T-cell (primary cell): ENCODE results near the gene SPATA9. TPM values are rescaled to one million over a fixed set of nuclear protein-coding genes. Genes with fewer than 3 reads are reported as not detected.
"Not testable (repeated sequence)": the region's sequence is repeated elsewhere in the genome, so short reads cannot be mapped to it uniquely, and the experiment has no call there.

Source experiments
- ATAC-seq, 4 experiments: fragments of 200-7000 bp in 3 of 4; fragments of 150-1000 bp in 1 of 4; cut with Tn5 transposase; replicated peaks in 1 of 4; 1 replicate in 3 of 4; 2 replicates in 1 of 4; pipeline ENCODE4 v1.10.0; 2021; ENCODE audit warnings: moderate library complexity in 3 of 4, mild to moderate bottlenecking in 2 of 4, moderate number of reproducible peaks in 1 of 4
- CTCF ChIA-PET, 2 donors: fragments of 300-600 bp; sonication (Branson Sonifier 250); formaldehyde crosslinking; loops; one replicate each; lab custom pipeline; 2022; ENCODE audit warnings: antibody characterized with exemption in 2 of 2; lab: Charles Lee
- POLR2A ChIA-PET, 2 donors: fragments of 300-600 bp; sonication (Branson Sonifier 250); formaldehyde crosslinking; loops; one replicate each; lab custom pipeline; 2022; ENCODE audit warnings: antibody characterized with exemption in 2 of 2; lab: Charles Lee
- DNase-seq, 35 experiments: peaks; one replicate each; pipeline versions ENCODE4 v3.0.0 to v3.0.0-alpha.2; 2013 to 2023
- H3K27ac ChIP-seq: one replicate; pipeline ENCODE4 v1.5.1; 2013; ENCODE audit warnings: low read length
- H3K27me3 ChIP-seq, 2 experiments: replicated peaks in 1 of 2; 1 replicate in 1 of 2; 2 replicates in 1 of 2; pipeline versions ENCODE4 v1.6.1 to v1.7.0; 2013; ENCODE audit warnings: low read length in 1 of 2, mixed read lengths in 1 of 2; ENCODE audit not compliant: control insufficient read depth in 2 of 2, insufficient read depth in 2 of 2; ENCODE audit errors: extremely low read depth in 1 of 2
- H3K36me3 ChIP-seq, 2 donors: 1 replicate in 1 of 2; 2 replicates in 1 of 2; pipeline versions ENCODE4 v1.6.1 to v1.7.0; 2013; ENCODE audit warnings: low read length in 1 of 2; ENCODE audit not compliant: control insufficient read depth in 2 of 2, insufficient read depth in 1 of 2; ENCODE audit errors: extremely low read depth in 1 of 2
- H3K4me1 ChIP-seq, 2 experiments: 1 replicate in 1 of 2; 2 replicates in 1 of 2; pipeline versions ENCODE4 v1.6.1 to v1.7.0; 2013; ENCODE audit warnings: low read length in 2 of 2, mixed read lengths in 1 of 2; ENCODE audit not compliant: insufficient read depth in 2 of 2, control insufficient read depth in 1 of 2; ENCODE audit errors: extremely low read depth in 1 of 2
- H3K4me3 ChIP-seq, 2 donors: 1 replicate in 1 of 2; 2 replicates in 1 of 2; pipeline versions ENCODE4 v1.5.1 to v1.7.0; 2013; ENCODE audit warnings: mild to moderate bottlenecking in 2 of 2, low read length in 1 of 2, moderate library complexity in 1 of 2; ENCODE audit not compliant: control insufficient read depth in 1 of 2; ENCODE audit errors: extremely low read depth in 1 of 2
- H3K9me3 ChIP-seq: 2 replicates; pipeline ENCODE4 v1.7.0; 2013
- H3K27ac Mint-ChIP-seq, 2 donors: one replicate each; pipeline ENCODE4 v1.8.0; 2020 to 2021; ENCODE audit warnings: mild to moderate bottlenecking in 2 of 2, mixed read lengths in 2 of 2
- H3K27me3 Mint-ChIP-seq, 2 donors: one replicate each; pipeline ENCODE4 v1.8.0; 2021 to 2022; ENCODE audit warnings: mixed read lengths in 2 of 2
- H3K36me3 Mint-ChIP-seq: one replicate; pipeline ENCODE4 v1.8.0; 2021; ENCODE audit warnings: mixed read lengths
- H3K4me1 Mint-ChIP-seq, 3 donors: one replicate each; pipeline ENCODE4 v1.8.0; 2020 to 2022; ENCODE audit warnings: mixed read lengths in 3 of 3, mild to moderate bottlenecking in 1 of 3
- H3K4me3 Mint-ChIP-seq, 3 donors: one replicate each; pipeline ENCODE4 v1.8.0; 2020 to 2022; ENCODE audit warnings: mild to moderate bottlenecking in 3 of 3, mixed read lengths in 3 of 3, moderate library complexity in 3 of 3
- H3K9me3 Mint-ChIP-seq, 3 donors: one replicate each; pipeline ENCODE4 v1.8.0; 2020 to 2022; ENCODE audit warnings: mixed read lengths in 3 of 3
- WGBS: methylation state at CpG from one replicate; pipeline ENCODE4 v1.1.5; 2013; ENCODE audit warnings: missing lambda C conversion rate; ENCODE audit not compliant: insufficient coverage; 5-methylcytosine and 5-hydroxymethylcytosine counted together
- total RNA-seq, 35 experiments: library from RNA in 6 of 35; stranded (reverse) in 6 of 35; fragments of 120-200 nt in 1 of 35; gene quantifications; one replicate each; pipeline versions ENCODE4 v1.2.1 to v1.2.4 and lab custom pipeline; 2013 to 2026

SPATA9 gene
- total RNA-seq, 5 donors from 2014 or later (not counting 1 experiment from before 2014, with no cell fraction given): not detected

DNA sequence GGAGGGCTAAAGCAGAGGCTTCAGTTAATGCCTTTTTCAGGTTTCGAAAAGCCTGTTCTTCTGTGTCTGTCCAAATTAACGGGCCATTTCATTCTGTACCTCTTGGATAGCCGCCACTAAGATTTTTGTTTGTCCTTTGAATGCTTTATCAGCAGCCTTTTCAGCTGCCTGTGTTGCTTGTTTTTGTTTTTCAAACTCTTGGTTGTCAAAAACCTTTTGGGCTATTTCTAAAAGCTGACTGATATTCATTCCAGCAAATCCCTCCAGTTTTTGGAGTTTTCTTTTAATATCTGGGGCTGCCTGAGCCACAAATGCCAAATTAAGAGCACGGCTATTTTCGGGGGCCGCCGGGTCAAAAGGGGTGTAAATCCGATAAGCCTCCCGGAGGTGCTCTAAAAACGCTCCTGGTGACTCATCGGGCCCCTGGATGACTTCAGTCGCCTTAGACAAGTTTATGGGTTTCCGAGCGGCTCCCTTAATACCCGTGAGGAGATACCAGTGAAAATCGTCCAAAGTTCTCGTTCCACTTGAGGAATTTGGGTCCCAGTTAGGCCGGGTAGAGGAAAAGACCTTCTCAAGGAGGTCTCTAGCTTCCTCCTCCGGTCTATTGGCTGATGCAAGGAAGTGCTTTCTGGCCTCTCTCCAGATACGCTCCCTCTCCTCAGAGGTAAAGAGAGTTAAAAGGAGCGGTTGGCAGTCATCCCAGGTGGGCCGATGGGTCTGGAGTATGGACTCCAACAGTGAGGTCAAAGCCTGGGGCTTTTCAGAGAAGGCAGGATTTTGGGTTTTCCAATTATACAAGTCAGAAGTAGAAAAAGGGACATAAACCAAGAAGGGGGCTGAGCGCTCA is 28.1 kb upstream of the SPATA9 start:
- H3K27ac ChIP-seq, H3K4me3 ChIP-seq, ATAC-seq, H3K9me3 ChIP-seq, H3K27ac Mint-ChIP-seq, H3K36me3 Mint-ChIP-seq, H3K36me3 ChIP-seq, H3K4me1 Mint-ChIP-seq, POLR2A ChIA-PET, H3K4me1 ChIP-seq, H3K4me3 Mint-ChIP-seq, H3K27me3 ChIP-seq, H3K9me3 Mint-ChIP-seq, H3K27me3 Mint-ChIP-seq, DNase-seq: not testable (repeated sequence)
- CTCF ChIA-PET: interaction anchor here in 1 of 2 donors (0.5 kb wide), 1 partner anchor 73 kb away, joined by 3 read pairs; no protein-coding TSS in a partner anchor
- 93% methylated on average over 16 of the region's 23 CpGs for WGBS

DNA sequence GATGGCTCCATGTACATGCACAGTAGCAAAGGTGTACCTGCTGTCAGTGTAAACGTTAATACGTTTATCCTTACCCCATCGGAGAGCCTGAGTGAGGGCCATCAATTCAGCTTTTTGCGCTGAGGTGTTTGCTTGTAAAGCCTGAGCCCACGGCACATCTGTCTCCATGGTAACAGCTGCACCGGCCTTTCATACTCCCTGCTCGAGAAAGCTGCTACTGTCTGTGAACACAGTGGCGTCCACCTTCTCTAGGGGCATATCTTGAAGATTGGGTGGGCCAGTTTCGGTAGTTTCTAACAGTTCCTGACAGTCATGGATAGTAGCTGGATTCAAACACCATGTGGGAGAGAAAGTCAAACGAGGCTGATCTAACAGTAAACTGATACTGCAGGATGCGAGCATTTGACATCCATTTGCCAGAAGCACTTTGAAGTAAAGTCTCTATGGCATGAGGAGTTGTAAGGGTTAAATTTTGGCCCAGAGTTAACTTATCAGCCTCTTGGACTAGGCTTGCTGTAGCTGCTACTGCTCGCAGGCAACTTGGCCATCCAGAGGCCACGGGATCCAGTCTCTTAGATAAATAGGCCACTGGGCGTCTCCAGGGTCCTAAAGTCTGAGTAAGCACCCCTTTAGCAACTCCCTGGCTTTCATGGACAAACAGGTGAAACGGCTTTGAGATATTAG is 27.3 kb upstream of the SPATA9 start:
- CTCF ChIA-PET: no interaction called here

DNA sequence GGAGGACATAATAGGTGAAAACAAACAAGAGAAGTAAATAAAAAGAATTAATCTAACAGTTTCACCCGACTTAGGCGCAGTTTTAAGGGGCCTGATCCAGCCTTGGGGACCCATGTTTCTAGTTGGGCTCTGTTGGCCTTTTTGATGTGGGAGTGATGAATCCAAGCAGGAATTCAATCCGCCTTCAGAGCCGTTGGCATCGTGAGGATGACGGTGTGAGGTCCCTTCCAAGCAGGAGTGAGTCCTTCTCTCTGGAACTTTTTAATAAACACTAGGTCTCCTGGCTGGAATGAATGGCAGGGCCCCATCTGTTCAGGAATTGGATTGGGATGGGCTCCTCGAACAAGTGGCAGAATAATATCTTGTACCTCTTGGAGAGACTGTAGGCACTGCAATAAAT is 26.1 kb upstream of the SPATA9 start:
- H3K27ac ChIP-seq: no peak overlapping the region
- ChIA-PET CTCF (no interaction called here), POLR2A (interaction anchor here (0.6 kb wide), 3 partner anchors 534 to 1619 kb away, joined by 3 read pairs; no protein-coding TSS in a partner anchor)
- 100% methylated on average over 2 of the region's 7 CpGs for WGBS
- no peaks in the 10 kb centered on the region for H3K4me1 ChIP-seq
- Mint-ChIP-seq H3K4me1 (peaks cover 0 to 3% (median 0%) of the 10 kb centered on the region in 3 donors), H3K9me3 (no peaks in the 10 kb centered on the region), H3K27me3 (peaks cover 0 to 2% of the 10 kb centered on the region in 2 donors), H3K36me3 (no peaks in the 10 kb centered on the region), H3K27ac (no peak overlapping the region), H3K4me3 (no peak overlapping the region)
- H3K4me3 ChIP-seq: no peak overlapping the region
- H3K9me3 ChIP-seq: no peaks in the 10 kb centered on the region
- H3K27me3 ChIP-seq: no peaks in the 10 kb centered on the region
- H3K36me3 ChIP-seq: no peaks in the 10 kb centered on the region
- ATAC-seq (no peak), DNase-seq (no peak)

More for the DNA sequence above, 27.3 kb upstream of the SPATA9 start:
- DNase-seq (no peak), ATAC-seq (no peak)
- H3K27ac ChIP-seq: no peak overlapping the region
- no peak overlapping the region for H3K27ac Mint-ChIP-seq
- no peaks in the 10 kb centered on the region for H3K4me1 ChIP-seq
- no peaks in the 10 kb centered on the region for H3K36me3 ChIP-seq
- H3K36me3 Mint-ChIP-seq: no peaks in the 10 kb centered on the region
- H3K4me3 ChIP-seq: no peak overlapping the region
- peaks cover 0 to 2% of the 10 kb centered on the region in 2 donors for H3K27me3 Mint-ChIP-seq
- POLR2A ChIA-PET: no interaction called here
- WGBS: 86% methylated on average over 14 of the region's 15 CpGs
- no peaks in the 10 kb centered on the region for H3K9me3 Mint-ChIP-seq
- H3K4me3 Mint-ChIP-seq: no peak overlapping the region
- peaks cover 0 to 3% (median 0%) of the 10 kb centered on the region in 3 donors for H3K4me1 Mint-ChIP-seq
- H3K27me3 ChIP-seq: no peaks in the 10 kb centered on the region
- no peaks in the 10 kb centered on the region for H3K9me3 ChIP-seq

DNA sequence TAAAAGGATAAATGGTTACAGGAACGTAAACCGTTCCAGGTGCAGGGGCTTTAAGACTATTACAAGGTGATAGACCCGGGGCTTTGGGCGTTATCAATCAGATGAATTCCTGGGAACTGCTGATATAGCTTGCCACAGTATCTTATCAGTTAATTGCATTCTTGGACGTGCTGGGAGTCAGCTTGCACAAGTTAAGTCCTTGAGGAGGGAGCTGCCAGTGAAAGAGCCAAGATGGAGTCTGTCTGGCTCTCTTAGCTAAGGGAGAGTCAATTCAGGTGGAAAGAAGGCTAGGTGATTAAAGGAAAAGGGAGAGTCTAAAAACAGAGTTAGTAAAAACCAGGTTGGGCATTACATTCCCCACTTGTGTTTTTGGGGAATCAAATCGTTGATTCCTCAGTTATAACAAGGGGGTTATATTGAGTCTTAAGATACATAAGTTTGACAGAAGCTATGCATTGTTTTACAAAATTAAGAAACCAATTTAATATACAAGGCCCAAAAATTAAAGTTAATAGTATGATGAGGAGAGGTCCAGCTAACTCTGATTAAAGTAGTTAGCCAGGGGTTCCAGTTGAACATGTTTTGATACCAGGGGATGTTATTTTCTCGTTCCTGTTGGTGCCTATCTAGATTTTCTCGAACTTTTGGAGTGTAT is 24.9 kb upstream of the SPATA9 start:
- H3K36me3 Mint-ChIP-seq, H3K4me3 Mint-ChIP-seq, H3K4me3 ChIP-seq, H3K27me3 ChIP-seq, ATAC-seq, POLR2A ChIA-PET, DNase-seq, H3K4me1 Mint-ChIP-seq, H3K27ac Mint-ChIP-seq, H3K27me3 Mint-ChIP-seq, H3K27ac ChIP-seq, CTCF ChIA-PET, H3K36me3 ChIP-seq, H3K9me3 ChIP-seq, H3K4me1 ChIP-seq, H3K9me3 Mint-ChIP-seq: not testable (repeated sequence)
- 81% methylated on average over 4 of the region's 8 CpGs for WGBS

DNA sequence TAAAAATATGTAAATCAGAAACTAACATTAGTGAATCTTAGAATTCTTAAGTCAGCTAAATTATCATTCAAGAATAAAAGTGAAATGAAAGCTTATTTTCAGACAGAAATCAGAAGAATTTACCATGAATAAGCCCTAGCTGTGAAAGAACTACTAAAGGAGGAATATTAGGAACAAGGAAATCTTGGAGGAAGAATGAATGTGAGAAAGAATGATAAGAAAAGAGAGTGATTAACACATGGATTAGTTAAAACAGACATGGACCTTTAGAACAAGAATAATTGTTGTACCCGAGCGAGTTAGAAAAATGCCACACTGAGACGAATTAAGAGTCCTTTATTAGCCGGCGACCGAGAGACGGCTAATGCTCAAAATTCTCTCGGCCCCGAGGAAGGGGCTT is 24.3 kb upstream of the SPATA9 start:
- Mint-ChIP-seq H3K36me3 (no peaks in the 10 kb centered on the region), H3K27me3 (peaks cover 0 to 2% of the 10 kb centered on the region in 2 donors), H3K9me3 (no peaks in the 10 kb centered on the region), H3K4me1 (no peaks in the 10 kb centered on the region), H3K4me3 (no peak overlapping the region), H3K27ac (no peak overlapping the region)
- Histone ChIP-seq H3K27me3 (peaks cover 0 to 3% of the 10 kb centered on the region in 2 experiments), H3K9me3 (no peaks in the 10 kb centered on the region), H3K4me1 (no peaks in the 10 kb centered on the region), H3K27ac (no peak overlapping the region), H3K36me3 (no peaks in the 10 kb centered on the region), H3K4me3 (no peak overlapping the region)
- ChIA-PET CTCF (no interaction called here), POLR2A (no interaction called here)
- DNase-seq (no peak), ATAC-seq (no peak)
- 80% methylated on average over 1 of the region's 9 CpGs for WGBS

DNA sequence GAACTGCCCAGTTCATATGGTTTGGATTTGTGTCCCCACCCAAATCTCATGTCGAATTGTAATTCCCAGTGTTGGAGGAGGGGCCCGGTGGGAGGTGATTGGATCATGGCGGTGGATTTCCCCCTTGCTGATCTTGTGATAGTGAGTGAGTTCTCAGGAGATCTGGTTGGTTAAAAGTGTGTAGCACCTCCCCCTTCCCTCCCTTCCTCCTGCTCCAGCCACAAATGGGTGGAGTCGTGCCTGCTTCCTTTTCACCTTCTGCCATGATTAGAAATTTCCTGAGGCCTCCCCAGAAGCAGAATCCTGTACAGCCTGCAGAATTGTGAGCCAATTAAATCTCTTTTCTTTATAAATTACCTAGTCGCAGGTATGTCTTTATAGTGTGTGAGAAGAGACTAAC is 23.4 kb upstream of the SPATA9 start:
- H3K4me3 Mint-ChIP-seq, POLR2A ChIA-PET, H3K36me3 ChIP-seq, H3K27ac Mint-ChIP-seq, ATAC-seq, H3K4me1 ChIP-seq, H3K27me3 ChIP-seq, H3K4me3 ChIP-seq, H3K9me3 ChIP-seq, H3K36me3 Mint-ChIP-seq, DNase-seq, H3K9me3 Mint-ChIP-seq, H3K27me3 Mint-ChIP-seq, H3K27ac ChIP-seq, H3K4me1 Mint-ChIP-seq: not testable (repeated sequence)
- no CpG with 5 or more reads among the region's 5 CpGs for WGBS
- CTCF ChIA-PET: interaction anchor here in 1 of 2 donors (0.9 kb wide), 1 partner anchor 12 kb away, joined by 4 read pairs; no protein-coding TSS in a partner anchor
